Stimulated activated naive CD8-positive, alpha-beta T cell treated with anti-CD3 and anti-CD28 coated beads, Interleukin-15, Interleukin-2, amounts not matched to agents 100 U/mL and 50 U/mL, for 24 hours (primary cell): ENCODE measurements around the gene RALB.
A peak's percentile ranks its signal among the peaks of the same experiment; 100 is the strongest.

Source experiments
- ATAC-seq: fragments of 150-1000 bp; cut with Tn5 transposase; one replicate; pipeline ENCODE4 v1.10.0; 2021
- DNase-seq: peaks from one replicate; pipeline ENCODE4 v3.0.0; 2021

RALB gene

DNA sequence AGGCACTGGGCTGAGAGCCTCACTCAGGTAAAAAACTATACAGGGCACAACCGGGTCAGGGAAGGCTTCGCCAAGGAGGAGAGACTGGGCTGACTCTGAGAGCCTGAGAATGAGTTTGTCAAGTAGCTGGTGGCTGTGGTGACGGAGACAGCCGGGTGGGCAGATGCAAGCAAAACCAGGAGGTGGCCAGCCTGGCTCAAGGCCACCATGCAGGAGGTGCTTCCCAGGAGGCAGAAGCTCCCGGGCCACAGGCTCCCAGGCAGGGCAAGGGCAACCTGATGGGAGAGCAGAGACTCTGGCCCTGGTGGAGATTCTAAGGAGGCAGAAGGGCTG lies 90.4 kb downstream of the RALB start:
- no peak for ATAC-seq
- DNase-seq, result no peak

DNA sequence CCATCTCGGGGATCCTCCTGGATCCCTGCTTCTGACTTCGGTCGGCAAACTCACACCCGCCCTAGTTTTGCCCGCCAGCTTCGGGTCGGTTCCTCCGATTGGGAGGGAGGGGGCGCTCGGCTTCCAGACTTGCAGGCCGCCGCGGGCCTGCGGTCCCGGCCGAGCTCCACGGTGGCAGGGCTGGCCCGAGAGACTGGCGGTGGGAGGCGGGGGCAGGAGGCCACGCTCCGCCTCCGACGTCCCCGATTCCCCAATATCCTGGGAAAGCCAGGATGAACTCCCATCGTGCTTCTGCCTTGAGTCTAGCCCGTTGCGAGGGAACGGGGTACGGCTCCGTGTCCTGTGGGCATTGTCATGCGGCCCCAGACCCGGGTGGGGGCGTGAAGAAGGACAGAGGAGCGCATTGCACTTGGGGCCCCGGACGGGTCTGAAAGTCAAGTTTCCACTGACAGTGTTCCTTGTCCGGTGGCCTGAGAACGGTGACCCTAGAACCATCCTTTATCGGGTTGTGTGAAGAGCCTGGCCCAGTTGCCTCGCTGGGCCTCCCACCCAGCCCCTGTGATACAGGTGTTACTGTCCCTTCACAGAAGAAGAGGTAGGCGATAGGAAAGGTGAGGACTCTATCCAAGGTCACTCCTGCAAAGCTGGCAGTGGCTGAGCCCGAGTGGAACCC lies 90.9 kb downstream of the RALB start:
- ATAC-seq (peak; percentile 34), DNase-seq (peak; percentile 73)
